Smooth muscle cell (in vitro differentiated cells): Measurements from ENCODE around the gene HS3ST4. TPM values are rescaled to one million over a fixed set of nuclear protein-coding genes. Genes with fewer than 3 reads are reported as not detected.

Experiments
- DNase-seq: peaks from one replicate; lab custom pipeline; 2025; ENCODE audit not compliant: unreplicated experiment; lab: John Stamatoyannopoulos, UW
- H2AFZ ChIP-seq: fragments of 200-600 bp; sonication (generic); 2 replicates; pipeline ENCODE4 v1.6.0; 2016; ENCODE audit warnings: antibody characterized with exemption, low read depth, mild to moderate bottlenecking
- H3F3A ChIP-seq: fragments of 200-600 bp; sonication (generic); 2 replicates; pipeline ENCODE4 v1.6.0; 2017; ENCODE audit warnings: antibody characterized with exemption, low read depth
- H3K27ac ChIP-seq: fragments of 200-600 bp; sonication (generic); 2 replicates; pipeline ENCODE4 v1.5.1; 2016; ENCODE audit warnings: low read depth, mild to moderate bottlenecking
- H3K27me3 ChIP-seq: fragments of 200-600 bp; sonication (generic); 2 replicates; pipeline ENCODE4 v1.6.1; 2016; ENCODE audit warnings: low read depth, mild to moderate bottlenecking
- H3K36me3 ChIP-seq: fragments of 200-600 bp; sonication (generic); 2 replicates; pipeline ENCODE4 v1.5.1; 2016; ENCODE audit warnings: low read depth
- H3K4me1 ChIP-seq: fragments of 200-600 bp; sonication (generic); 2 replicates; pipeline ENCODE4 v1.5.1; 2016; ENCODE audit warnings: low read depth
- H3K4me2 ChIP-seq: fragments of 200-600 bp; sonication (generic); 2 replicates; pipeline ENCODE4 v1.6.0; 2016; ENCODE audit warnings: mild to moderate bottlenecking
- H3K4me3 ChIP-seq: fragments of 200-600 bp; sonication (generic); 2 replicates; pipeline ENCODE4 v1.5.1; 2016; ENCODE audit warnings: mild to moderate bottlenecking
- H3K79me2 ChIP-seq: fragments of 200-600 bp; sonication (generic); 2 replicates; pipeline ENCODE4 v1.6.0; 2016; ENCODE audit warnings: low read depth, mild to moderate bottlenecking
- H3K9ac ChIP-seq: fragments of 200-600 bp; sonication (generic); 2 replicates; pipeline ENCODE4 v1.6.0; 2016; ENCODE audit warnings: low read depth
- H3K9me3 ChIP-seq: fragments of 200-600 bp; sonication (generic); replicated peaks from 2 replicates; pipeline ENCODE4 v1.5.1; 2016; ENCODE audit warnings: low read depth
- H4K20me1 ChIP-seq: fragments of 200-600 bp; sonication (generic); 2 replicates; pipeline ENCODE4 v1.6.0; 2016; ENCODE audit warnings: low read depth
- WGBS: methylation state at CpG from one replicate; pipeline ENCODE4 v1.1.7; 2016; ENCODE audit warnings: low lambda C conversion rate; 5-methylcytosine and 5-hydroxymethylcytosine counted together
- polyA plus RNA-seq: library from polyadenylated mRNA; unstranded; fragments of >200 nt; fragmentation: Nextera tagmentation; extraction: Ambion mirVana; gene quantifications from 2 replicates; pipeline ENCODE4 v1.2.1, GENCODE V29; 2016
- total RNA-seq: library from RNA; depleted of rRNA; stranded (reverse); fragments of >200 nt; gene quantifications from 2 replicates; pipeline ENCODE4 v1.2.3, GENCODE V29; 2014
- TF ChIP-seq, protein P1 (sequence below): fragments of 200-600 bp; sonication (generic); IDR thresholded peaks from 2 replicates; pipeline ENCODE4 v1.5.1; 2017; ENCODE audit warnings: borderline replicate concordance, mild to moderate bottlenecking, antibody characterized with exemption; ENCODE audit not compliant: insufficient read depth, poor library complexity, severe bottlenecking

HS3ST4 gene
- total and polyA plus RNA-seq, 2 experiments from 2014 or later = 0.29 to 2.2 TPM

DNA sequence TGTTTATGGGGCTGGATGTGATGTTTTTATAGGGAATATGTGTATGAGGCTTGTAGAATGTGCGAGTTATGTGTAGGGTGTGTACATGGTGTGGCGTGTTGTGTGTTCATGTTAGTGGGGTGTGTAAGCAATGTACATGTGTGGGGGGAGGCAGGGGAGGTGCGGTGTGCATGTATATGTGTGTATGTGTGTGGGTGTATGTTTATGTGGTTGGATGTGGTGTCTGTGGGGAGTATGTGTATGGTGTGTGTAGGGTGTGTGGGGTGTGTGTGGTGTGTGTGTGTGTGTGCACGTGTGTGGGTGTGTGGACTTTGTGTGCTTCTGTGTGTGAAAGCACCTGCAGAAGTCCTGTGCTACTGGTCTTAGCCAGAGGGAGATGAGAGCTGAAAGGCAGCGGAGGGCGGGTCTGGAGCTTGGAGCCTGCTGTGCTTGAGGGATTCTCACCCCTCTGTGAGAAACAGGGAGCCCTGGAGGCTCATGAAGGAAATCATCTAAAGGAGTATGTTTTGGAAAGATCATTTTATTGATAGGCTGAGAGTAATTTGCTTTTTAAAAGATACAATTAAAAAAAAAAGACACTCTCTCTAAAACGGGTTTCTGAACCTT, 222.7 kb downstream of the HS3ST4 start:
- H3K79me2 ChIP-seq = no peaks in the 10 kb centered on the region
- no peak overlapping the region for H3K27ac ChIP-seq
- H3K27me3 ChIP-seq = peaks cover 33% of the 10 kb centered on the region
- no peak overlapping the region for H3K9ac ChIP-seq
- WGBS = 79% methylated on average over 7 of the region's 7 CpGs
- no peaks in the 10 kb centered on the region for H3K36me3 ChIP-seq
- H4K20me1 ChIP-seq = no peaks in the 10 kb centered on the region
- TF ChIP-seq, protein P1, sequence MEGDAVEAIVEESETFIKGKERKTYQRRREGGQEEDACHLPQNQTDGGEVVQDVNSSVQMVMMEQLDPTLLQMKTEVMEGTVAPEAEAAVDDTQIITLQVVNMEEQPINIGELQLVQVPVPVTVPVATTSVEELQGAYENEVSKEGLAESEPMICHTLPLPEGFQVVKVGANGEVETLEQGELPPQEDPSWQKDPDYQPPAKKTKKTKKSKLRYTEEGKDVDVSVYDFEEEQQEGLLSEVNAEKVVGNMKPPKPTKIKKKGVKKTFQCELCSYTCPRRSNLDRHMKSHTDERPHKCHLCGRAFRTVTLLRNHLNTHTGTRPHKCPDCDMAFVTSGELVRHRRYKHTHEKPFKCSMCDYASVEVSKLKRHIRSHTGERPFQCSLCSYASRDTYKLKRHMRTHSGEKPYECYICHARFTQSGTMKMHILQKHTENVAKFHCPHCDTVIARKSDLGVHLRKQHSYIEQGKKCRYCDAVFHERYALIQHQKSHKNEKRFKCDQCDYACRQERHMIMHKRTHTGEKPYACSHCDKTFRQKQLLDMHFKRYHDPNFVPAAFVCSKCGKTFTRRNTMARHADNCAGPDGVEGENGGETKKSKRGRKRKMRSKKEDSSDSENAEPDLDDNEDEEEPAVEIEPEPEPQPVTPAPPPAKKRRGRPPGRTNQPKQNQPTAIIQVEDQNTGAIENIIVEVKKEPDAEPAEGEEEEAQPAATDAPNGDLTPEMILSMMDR = no peak
- DNase-seq = no peak
- no peaks in the 10 kb centered on the region for H3F3A ChIP-seq
- no peak overlapping the region for H3K4me3 ChIP-seq
- no peak overlapping the region for H3K4me2 ChIP-seq
- H3K9me3 ChIP-seq = no peaks in the 10 kb centered on the region
- peaks cover 4% of the 10 kb centered on the region for H3K4me1 ChIP-seq
- H2AFZ ChIP-seq = no peak overlapping the region

DNA sequence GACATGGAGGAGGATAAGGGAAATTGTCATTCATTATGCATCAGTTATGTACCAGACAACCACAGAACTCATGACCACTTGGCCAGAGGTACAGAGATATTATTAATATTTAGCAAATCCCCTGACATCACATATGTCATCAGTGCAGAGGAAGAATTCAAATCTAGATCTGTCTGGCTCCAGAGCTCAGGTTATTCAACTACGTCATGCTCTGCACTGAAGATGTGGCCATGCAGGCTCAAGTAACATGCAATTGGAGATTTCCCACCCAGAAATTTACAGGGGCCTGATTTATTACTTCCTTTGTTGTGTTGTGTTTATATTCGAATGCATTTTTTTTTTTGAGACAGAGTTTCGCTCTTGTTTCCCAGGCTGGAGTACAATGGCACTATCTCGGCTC, 224.3 kb downstream of the HS3ST4 start:
- peaks cover 39% of the 10 kb centered on the region for H3K27me3 ChIP-seq
- H3K36me3 ChIP-seq = no peaks in the 10 kb centered on the region
- no peaks in the 10 kb centered on the region for H3K9me3 ChIP-seq
- TF ChIP-seq, protein P1 = no peak
- WGBS = 79% methylated on average over 4 of the region's 4 CpGs
- no peak overlapping the region for H3K4me3 ChIP-seq
- H3K27ac ChIP-seq = no peak overlapping the region
- H3K79me2 ChIP-seq = no peaks in the 10 kb centered on the region
- peaks cover 4% of the 10 kb centered on the region for H3K4me1 ChIP-seq
- no peaks in the 10 kb centered on the region for H4K20me1 ChIP-seq
- DNase-seq = no peak
- H3K4me2 ChIP-seq = no peak overlapping the region
- no peaks in the 10 kb centered on the region for H3F3A ChIP-seq
- no peak overlapping the region for H2AFZ ChIP-seq
- no peak overlapping the region for H3K9ac ChIP-seq

DNA sequence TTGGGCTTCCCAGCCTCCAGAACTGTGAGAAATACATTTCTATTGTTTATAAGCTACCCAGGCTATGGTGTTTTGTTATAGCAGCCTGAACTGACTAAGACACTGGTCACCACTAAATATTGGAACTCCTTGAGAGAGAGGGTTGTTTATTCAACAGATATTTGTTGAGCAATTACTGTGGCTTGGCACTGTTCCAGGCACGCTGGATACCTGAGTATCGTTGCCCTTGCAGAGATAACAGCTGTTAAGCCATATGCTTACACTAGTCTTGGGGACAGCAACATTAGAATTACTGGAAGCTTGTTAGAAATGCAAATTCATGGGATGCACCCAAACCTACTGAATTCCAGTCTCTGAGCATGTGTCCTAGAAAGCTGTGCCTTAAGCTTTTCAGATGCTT, 230.7 kb downstream of the HS3ST4 start:
- no peaks in the 10 kb centered on the region for H4K20me1 ChIP-seq
- DNase-seq = no peak
- TF ChIP-seq, protein P1 = no peak
- H3K4me1 ChIP-seq = peaks cover 11% of the 10 kb centered on the region
- no peak overlapping the region for H3K4me3 ChIP-seq
- no peak overlapping the region for H2AFZ ChIP-seq
- no peaks in the 10 kb centered on the region for H3K79me2 ChIP-seq
- peaks cover 73% of the 10 kb centered on the region for H3K27me3 ChIP-seq
- no peaks in the 10 kb centered on the region for H3F3A ChIP-seq
- no peak overlapping the region for H3K9ac ChIP-seq
- no peaks in the 10 kb centered on the region for H3K36me3 ChIP-seq
- H3K4me2 ChIP-seq = no peak overlapping the region
- H3K9me3 ChIP-seq = no peaks in the 10 kb centered on the region
- H3K27ac ChIP-seq = no peak overlapping the region
- WGBS = 78% methylated on average over 2 of the region's 2 CpGs

DNA sequence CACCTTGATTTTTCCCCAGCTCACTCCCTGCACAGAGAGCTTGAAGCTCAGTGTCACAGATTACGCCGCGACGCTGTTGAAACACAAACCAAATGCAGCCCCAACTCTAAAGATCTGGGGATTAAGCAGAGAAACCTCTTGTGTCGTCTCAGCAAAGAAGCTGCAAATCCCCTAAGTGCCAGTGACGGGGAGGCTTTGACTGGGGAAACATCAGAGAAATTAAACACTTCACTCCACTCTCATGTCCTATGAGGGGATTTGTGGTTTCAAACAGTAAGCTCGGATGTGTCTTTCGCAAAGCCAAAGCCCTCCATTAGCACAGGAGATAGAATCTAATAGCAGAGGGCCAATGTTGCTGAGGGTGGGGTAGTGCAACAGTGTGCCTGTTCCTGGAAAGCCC, 233.7 kb downstream of the HS3ST4 start:
- no peak overlapping the region for H2AFZ ChIP-seq
- TF ChIP-seq, protein P1 = no peak
- H3K79me2 ChIP-seq = no peaks in the 10 kb centered on the region
- peaks cover 57% of the 10 kb centered on the region for H3K27me3 ChIP-seq
- no peaks in the 10 kb centered on the region for H3F3A ChIP-seq
- DNase-seq = no peak
- no peak overlapping the region for H3K9ac ChIP-seq
- H3K4me2 ChIP-seq = peak overlapping the region; percentile 46
- H3K9me3 ChIP-seq = no peaks in the 10 kb centered on the region
- no peaks in the 10 kb centered on the region for H3K36me3 ChIP-seq
- WGBS = 18% methylated on average over 8 of the region's 8 CpGs
- H4K20me1 ChIP-seq = no peaks in the 10 kb centered on the region
- no peak overlapping the region for H3K4me3 ChIP-seq
- no peak overlapping the region for H3K27ac ChIP-seq
- peaks cover 11% of the 10 kb centered on the region for H3K4me1 ChIP-seq
